Renal cortex interstitium (tissue), 11 donors: ENCODE measurements around the gene TNFSF13. TPM values are rescaled to one million over a fixed set of nuclear protein-coding genes. Genes with fewer than 3 reads are reported as not detected.

ENCODE experiments used
- DNase-seq, 11 donors: peaks; one replicate each; pipeline ENCODE4 v3.0.0-alpha.2; 2013; ENCODE audit warnings: low read depth in 9 of 11, low spot score in 4 of 11; ENCODE audit errors: extremely low read depth in 1 of 11
- polyA plus RNA-seq, 3 donors: library from polyadenylated mRNA; unstranded; fragments of 120-200 nt; gene quantifications; one replicate each; pipeline ENCODE4 v1.2.1, GENCODE V29; 2013; ENCODE audit not compliant: insufficient read length in 3 of 3

The TNFSF13 gene
- polyA plus RNA-seq, 3 donors: 10.4 to 17.2 (median 12.5) TPM

- no peak for DNase-seq
Measured at GRCh38 chr17:7563115-7563869, 4.7 kb downstream of the TNFSF13 start.

GRCh38 chr17:7569571-7569970 is 11.0 kb downstream of the TNFSF13 start:
- DNase-seq: no peak

GRCh38 chr17:7570351-7570750 is 11.8 kb downstream of the TNFSF13 start:
- no peak for DNase-seq

- no peak for DNase-seq
Measured at GRCh38 chr17:7572338-7572587, 13.7 kb downstream of the TNFSF13 start.

GRCh38 chr17:7572588-7573323 is 14.2 kb downstream of the TNFSF13 start:
- DNase-seq: peak; percentile 95 to 99 (median 98)

- peak in 8 of 11 donors; percentile 82 to 91 (median 87) for DNase-seq
Measured at GRCh38 chr17:7573324-7574080, 15.0 kb downstream of the TNFSF13 start.

GRCh38 chr17:7574176-7574953 is 15.8 kb downstream of the TNFSF13 start:
- DNase-seq: no peak

GRCh38 chr17:7575481-7575883 is 16.9 kb downstream of the TNFSF13 start:
- no peak for DNase-seq

- no peak for DNase-seq
Measured at GRCh38 chr17:7575959-7576358, 17.4 kb downstream of the TNFSF13 start.

GRCh38 chr17:7576432-7576937 is 17.9 kb downstream of the TNFSF13 start:
- no peak for DNase-seq

- no peak for DNase-seq
Measured at GRCh38 chr17:7577327-7578199, 19.0 kb downstream of the TNFSF13 start.

GRCh38 chr17:7579001-7579833 is 20.7 kb downstream of the TNFSF13 start, which contains the start of gene CD68:
TSS of gene CD68 (plus strand) at chr17:7579638. CDS start at chr17:7579678, 40 bp downstream.
- no peak for DNase-seq

GRCh38 chr17:7579834-7580603 is 21.5 kb downstream of the TNFSF13 start:
- DNase-seq: no peak

- DNase-seq: no peak
Measured at GRCh38 chr17:7580604-7581575, 22.3 kb downstream of the TNFSF13 start.
